PC-3 (cell line): Measurements from ENCODE around the gene HNF4A.

Experiments
- CTCF ChIP-seq: fragments of 300-600 bp; sonication (generic); conservative IDR thresholded peaks from 2 replicates; pipeline ENCODE4 v1.5.1; 2017; ENCODE audit warnings: antibody characterized with exemption, low read depth, mild to moderate bottlenecking, low read length
- EZH2 ChIP-seq: fragments of 300-600 bp; sonication (generic); IDR thresholded peaks from one replicate; pipeline ENCODE4 v1.6.1; 2017; ENCODE audit warnings: antibody characterized with exemption, mild to moderate bottlenecking, low read length; ENCODE audit not compliant: unreplicated experiment
- EZH2phosphoT487 ChIP-seq: fragments of 300-600 bp; sonication (generic); IDR thresholded peaks from 2 replicates; pipeline ENCODE4 v1.6.1; 2018; ENCODE audit warnings: mild to moderate bottlenecking, antibody characterized with exemption, low read length, borderline replicate concordance

DNA sequence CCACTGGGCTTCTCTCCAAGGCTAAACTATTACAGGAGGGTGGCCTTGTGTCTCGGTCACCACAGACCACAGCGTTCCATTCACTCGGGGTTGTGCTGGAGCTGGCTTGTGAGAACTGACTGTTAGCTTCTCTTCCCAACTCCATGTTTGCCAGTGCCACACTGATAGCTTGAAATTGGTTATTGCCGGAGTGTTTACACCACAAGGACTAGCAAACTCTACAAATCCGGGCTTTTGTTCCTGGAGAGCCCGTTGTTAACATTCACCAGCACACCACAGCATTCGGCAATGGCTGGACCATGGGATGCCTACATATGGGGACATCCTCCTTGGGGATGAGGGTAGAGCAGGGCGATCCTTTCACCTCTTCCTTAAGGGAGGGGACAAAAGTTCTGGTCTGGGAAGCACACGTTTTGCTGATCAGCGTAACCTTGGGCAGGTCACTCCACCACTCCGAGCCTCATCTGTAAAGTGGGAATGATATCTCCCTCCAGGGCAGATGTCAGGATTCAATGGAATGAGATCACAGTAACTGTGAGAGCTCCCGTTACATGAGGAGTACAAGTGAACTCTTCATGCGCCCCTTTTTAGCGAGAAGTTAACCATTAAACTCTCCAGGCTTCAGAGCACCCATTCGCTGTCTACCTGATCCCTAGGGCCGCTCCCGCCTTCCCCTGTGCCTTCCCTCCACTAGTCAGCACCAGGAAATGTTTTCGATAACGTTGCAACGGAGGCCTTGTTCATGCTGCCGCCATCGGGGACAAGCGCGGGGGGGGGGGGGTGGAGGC, 78.4 kb downstream of the HNF4A start:
- no peak for TF ChIP-seq CTCF
- TF ChIP-seq EZH2, result no peak
- TF ChIP-seq EZH2phosphoT487, result no peak
